B cell (primary cell): Measurements from ENCODE around the gene SPIRE1.

Source experiments
- CTCF ChIP-seq: fragments of 200-600 bp; IDR thresholded peaks from one replicate; pipeline ENCODE4 v1.8.0; 2022; ENCODE audit warnings: antibody characterized with exemption, mild to moderate bottlenecking
- EZH2 ChIP-seq: IDR thresholded peaks from 2 replicates; pipeline ENCODE4 v1.6.1; 2012; ENCODE audit warnings: borderline replicate concordance, low read depth, mild to moderate bottlenecking, moderate library complexity, low read length; ENCODE audit not compliant: insufficient read depth, poor library complexity, severe bottlenecking

GRCh38 chr18:12449051-12449785 lies 208.7 kb downstream of the SPIRE1 start:
- TF ChIP-seq EZH2 (no peak), CTCF (no peak)
